H1 (cell line): ENCODE data around the gene GNLY.

Experiments used
- ASH2L ChIP-seq: fragments of 200-600, 300-600 bp; sonication (generic); IDR thresholded peaks from one replicate; pipeline ENCODE4 v1.7.1; 2017; ENCODE audit warnings: low read length
- BRCA1 ChIP-seq: IDR thresholded peaks from 2 replicates; pipeline ENCODE4 v1.6.1; 2012; ENCODE audit warnings: low read depth, low read length, improper control_type of control experiment
- CEBPB ChIP-seq: IDR thresholded peaks from 2 replicates; pipeline ENCODE4 v1.6.1; 2012; ENCODE audit warnings: low read depth, low read length
- CTCF ChIP-seq, 3 experiments: IDR thresholded peaks; 1 replicate in 2 of 3; 2 replicates in 1 of 3; pipeline versions ENCODE4 v1.5.1 to v1.6.1; 2011; ENCODE audit warnings: low read length in 3 of 3, mild to moderate bottlenecking in 3 of 3, inconsistent platforms in 2 of 3, low read depth in 1 of 3, moderate library complexity in 1 of 3; ENCODE audit not compliant: insufficient read depth in 1 of 3; ENCODE audit errors: control extremely low read depth in 1 of 3
- EP300 ChIP-seq, 2 experiments: IDR thresholded peaks; 1 replicate in 1 of 2; 2 replicates in 1 of 2; pipeline ENCODE4 v1.6.1; 2011 to 2012; ENCODE audit warnings: low read depth in 2 of 2, low read length in 2 of 2, mild to moderate bottlenecking in 2 of 2, borderline replicate concordance in 1 of 2, inconsistent platforms in 1 of 2, moderate library complexity in 1 of 2
- EZH2 ChIP-seq: fragments of 200-600 bp; sonication (generic); IDR thresholded peaks from 2 replicates; pipeline ENCODE4 v1.7.1; 2012; ENCODE audit warnings: low read depth, mild to moderate bottlenecking, moderate library complexity, low read length, inconsistent platforms; ENCODE audit not compliant: severe bottlenecking
- GTF2F1 ChIP-seq: IDR thresholded peaks from 2 replicates; pipeline ENCODE4 v1.6.1; 2012; ENCODE audit warnings: low read depth, low read length, improper control_type of control experiment, borderline replicate concordance
- KDM5A ChIP-seq: fragments of 200-600 bp; IDR thresholded peaks from 2 replicates; pipeline ENCODE4 v1.7.1; 2012; ENCODE audit warnings: mild to moderate bottlenecking, low read length, inconsistent platforms, mixed read lengths
- MAX ChIP-seq: IDR thresholded peaks from 2 replicates; pipeline ENCODE4 v1.6.1; 2012; ENCODE audit warnings: inconsistent platforms
- POLR2A ChIP-seq, 2 experiments: IDR thresholded peaks; 1 replicate in 1 of 2; 2 replicates in 1 of 2; pipeline ENCODE4 v1.6.1; 2011; ENCODE audit warnings: low read depth in 2 of 2, low read length in 2 of 2, mild to moderate bottlenecking in 2 of 2; ENCODE audit errors: control extremely low read depth in 1 of 2
- POLR2AphosphoS5 ChIP-seq: IDR thresholded peaks from 2 replicates; pipeline ENCODE4 v1.6.1; 2011; ENCODE audit warnings: low read depth, low read length
- RFX5 ChIP-seq: IDR thresholded peaks from 2 replicates; pipeline ENCODE4 v1.6.1; 2011; ENCODE audit warnings: low read depth, low read length, improper control_type of control experiment, borderline replicate concordance
- TAF7 ChIP-seq: optimal IDR thresholded peaks from 2 replicates; pipeline ENCODE3; 2011; ENCODE audit warnings: low read depth, mild to moderate bottlenecking, inconsistent platforms, low read length, moderate library complexity, borderline replicate concordance

- TF ChIP-seq TAF7 (no peak), ASH2L (no peak), RFX5 (no peak), POLR2A (IDR thresholded peaks at IDR 0.05; ENCODE audit: control extremely low read depth in 1 of 2, low read depth in 2 of 2, low read length in 2 of 2) (no peak), MAX (no peak), CTCF (IDR thresholded peaks at IDR 0.05; ENCODE audit: control extremely low read depth in 1 of 3, insufficient read depth in 1 of 3, low read depth in 1 of 3, low read length in 3 of 3) (no peak), BRCA1 (no peak), EZH2 (no peak), POLR2AphosphoS5 (no peak), KDM5A (no peak), GTF2F1 (no peak), EP300 (IDR thresholded peaks at IDR 0.05; ENCODE audit: borderline replicate concordance in 1 of 2, low read depth in 2 of 2, low read length in 2 of 2) (no peak), CEBPB (no peak)
These were observed 42.5 kb downstream of the GNLY start for GRCh38 chr2:85736456-85737355.
